Fibroblast of gingiva (primary cell): ENCODE measurements around the gene PARS2.

Experiments
- DNase-seq: peaks from one replicate; pipeline ENCODE4 v3.0.0-alpha.2; 2011; ENCODE audit warnings: low read depth

Gene PARS2

DNA sequence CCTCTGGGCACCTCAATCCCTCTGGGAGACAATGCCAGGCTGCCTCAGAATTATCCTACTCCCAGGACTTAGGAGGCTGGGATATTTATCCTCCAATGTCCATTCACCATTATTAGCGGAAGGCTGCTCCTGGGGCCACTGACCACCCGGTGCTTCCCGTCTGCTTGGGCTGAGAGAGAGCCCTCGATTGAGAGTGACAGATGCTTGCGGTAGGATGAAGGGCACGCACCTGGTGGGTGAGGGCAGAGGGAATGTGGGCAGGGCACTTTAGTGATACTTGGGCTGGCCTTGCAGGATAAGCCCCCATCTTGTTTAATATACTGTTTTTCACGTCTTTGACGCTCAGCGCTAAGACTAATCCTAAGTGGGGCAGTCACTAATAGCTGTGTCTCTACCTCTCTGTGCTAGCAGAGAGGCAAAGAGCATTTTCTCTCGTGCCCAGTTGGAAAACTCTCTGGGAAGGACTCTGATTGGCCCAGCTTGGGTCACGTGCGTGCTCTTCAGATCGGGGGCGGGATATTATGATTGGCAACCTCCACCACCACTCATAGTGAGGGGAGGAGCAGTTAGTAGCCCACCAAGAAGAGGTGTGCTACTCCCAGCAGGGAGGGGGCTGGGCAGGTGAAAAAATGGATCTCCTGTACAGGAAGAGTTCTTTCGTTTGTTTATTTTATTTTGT is 10.6 kb upstream of the PARS2 start:
- no peak for DNase-seq

- no peak for DNase-seq
These were observed 8.6 kb upstream of the PARS2 start for GRCh38 chr1:54772951-54773350.

- DNase-seq: no peak
These were observed 3.8 kb upstream of the PARS2 start for GRCh38 chr1:54768093-54768492.

DNA sequence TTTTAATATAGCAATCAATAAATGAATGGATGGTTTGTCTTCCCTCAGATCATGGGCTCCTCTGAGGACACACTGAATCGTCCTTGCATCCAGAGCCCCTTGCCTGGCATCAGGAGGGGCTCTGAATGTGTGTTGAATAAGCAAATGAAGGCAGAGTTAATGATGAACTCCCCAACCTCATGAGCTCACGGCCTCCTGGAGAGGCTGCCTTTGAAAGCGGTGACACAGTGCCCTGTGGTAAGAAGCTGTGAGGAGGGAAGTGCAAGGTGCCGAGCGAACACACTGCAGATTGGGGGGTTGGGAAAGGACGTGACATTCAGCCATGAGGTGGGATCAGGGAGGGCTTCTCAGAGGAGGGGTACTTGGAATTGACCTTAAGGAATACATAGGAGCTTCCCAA is 3.2 kb upstream of the PARS2 start:
- no peak for DNase-seq

- DNase-seq: no peak
These were observed 2.4 kb upstream of the PARS2 start for GRCh38 chr1:54766726-54767125.

- no peak for DNase-seq
These were observed 719 bp upstream of the PARS2 start for GRCh38 chr1:54764922-54765561.

- no peak for DNase-seq
These were observed 549 bp downstream of the PARS2 start for GRCh38 chr1:54763816-54764132.

DNA sequence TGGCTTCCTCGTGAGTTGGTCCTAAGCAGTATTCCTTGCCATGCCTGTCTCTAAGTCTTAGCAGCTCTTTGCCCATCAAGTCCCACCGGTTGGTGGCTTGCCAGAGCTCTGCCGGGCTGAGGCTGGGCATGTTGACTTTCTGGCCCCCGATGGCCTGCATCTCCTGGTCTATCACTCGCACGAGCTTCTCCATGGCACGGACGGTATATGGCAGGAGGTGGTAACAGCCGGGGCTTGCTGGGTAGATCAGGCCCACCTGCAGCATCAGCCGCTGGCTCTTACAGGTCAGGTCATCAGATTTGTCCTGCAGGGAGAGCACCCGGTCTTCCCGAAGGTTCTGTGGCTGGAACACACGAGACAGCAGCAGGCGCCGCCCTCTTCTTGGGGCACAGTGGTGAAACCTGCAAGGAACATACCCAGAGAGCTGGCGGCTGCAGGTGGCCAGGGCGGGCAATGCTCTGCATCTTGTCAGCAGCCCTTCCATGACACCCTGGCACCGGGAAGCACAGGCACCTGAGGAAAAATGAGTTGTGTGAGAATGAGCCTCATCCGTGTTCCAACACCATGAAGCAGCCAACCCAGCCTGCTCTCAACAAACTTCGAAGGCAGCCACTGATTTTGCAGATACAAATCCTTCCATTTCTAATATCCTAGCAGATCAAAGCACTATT is 5.5 kb downstream of the PARS2 start:
- no peak for DNase-seq

GRCh38 chr1:54757833-54758232 is 6.5 kb downstream of the PARS2 start:
- DNase-seq: no peak

DNA sequence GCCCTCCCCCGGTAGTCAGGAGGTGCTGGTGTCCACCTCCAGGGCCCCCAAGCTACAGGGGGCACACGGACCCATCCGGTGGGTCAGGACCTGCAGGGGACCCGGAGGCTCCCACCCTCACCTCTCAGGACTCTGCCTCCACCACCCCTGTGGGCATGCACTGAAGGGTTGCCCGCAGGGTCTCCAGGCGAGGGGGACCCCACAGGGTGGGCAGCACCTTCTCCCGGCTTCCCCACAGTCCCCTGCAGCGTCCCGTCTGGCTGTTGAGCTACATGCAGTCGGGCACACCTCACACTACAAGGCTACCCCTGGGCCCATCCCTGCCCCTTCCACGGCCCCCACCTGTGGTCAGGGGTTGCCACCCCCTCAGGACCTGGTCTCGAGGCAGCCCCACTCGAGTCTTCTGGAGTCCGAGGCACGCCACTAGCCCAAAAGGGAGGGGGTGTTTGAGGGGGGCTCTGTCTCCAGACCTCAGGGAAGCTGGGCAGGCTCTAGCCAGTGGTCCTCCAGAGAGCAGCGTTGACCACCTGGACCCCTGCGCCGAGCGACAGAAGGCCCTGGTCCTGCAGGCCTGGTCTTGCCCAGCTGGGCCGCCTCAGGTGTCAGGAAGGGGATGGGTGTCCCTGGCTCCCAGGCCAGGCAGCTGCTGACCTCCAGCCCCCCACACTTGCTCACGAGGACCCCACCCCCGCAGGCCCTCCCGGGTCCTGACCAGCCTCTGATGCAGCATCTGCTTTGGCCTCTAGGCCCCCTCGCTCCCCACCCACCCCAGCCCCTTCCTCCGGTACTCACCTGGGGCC is 9.6 kb downstream of the PARS2 start:
- DNase-seq: no peak

DNA sequence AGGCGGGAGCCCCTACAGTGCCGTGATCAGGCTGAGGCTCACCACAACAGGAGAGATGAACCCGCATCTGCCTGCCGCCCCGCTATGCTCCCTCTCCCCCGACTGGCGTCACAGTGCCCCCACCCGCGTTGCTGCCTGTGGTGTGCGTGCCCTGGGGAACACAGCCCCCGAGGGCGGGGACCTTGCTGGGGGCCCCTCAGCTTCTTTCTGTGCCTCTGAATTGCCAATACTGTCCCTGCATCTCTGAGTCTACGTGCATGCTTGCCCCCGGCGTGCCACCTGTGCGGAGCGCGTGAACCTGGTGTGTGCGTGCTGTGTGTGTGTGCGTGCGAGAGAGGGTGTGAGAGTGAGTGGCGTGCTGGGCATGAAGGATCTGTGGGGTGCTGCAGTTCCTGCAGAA is 10.3 kb downstream of the PARS2 start:
- DNase-seq: no peak

DNA sequence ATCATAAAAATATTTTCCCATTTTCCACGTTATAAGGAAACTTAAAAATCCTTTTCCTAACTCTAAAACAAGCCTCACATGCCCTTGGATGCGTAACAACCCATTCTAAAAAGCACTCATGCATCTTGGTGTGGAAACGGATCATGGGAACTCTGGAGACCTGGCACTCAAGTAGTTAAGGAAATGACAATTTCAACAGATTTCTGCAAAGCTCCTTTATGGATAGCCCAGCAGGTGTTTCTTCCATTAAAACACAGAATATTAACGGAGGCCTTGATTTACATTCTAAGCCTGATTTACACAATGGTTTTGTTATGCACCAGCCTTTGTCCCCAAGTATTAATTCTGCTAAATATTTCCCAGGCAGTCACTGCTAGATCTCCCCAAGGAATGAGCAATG is 12.9 kb downstream of the PARS2 start:
- no peak for DNase-seq

- DNase-seq: no peak
These were observed 13.7 kb downstream of the PARS2 start for GRCh38 chr1:54750596-54750995.

DNA sequence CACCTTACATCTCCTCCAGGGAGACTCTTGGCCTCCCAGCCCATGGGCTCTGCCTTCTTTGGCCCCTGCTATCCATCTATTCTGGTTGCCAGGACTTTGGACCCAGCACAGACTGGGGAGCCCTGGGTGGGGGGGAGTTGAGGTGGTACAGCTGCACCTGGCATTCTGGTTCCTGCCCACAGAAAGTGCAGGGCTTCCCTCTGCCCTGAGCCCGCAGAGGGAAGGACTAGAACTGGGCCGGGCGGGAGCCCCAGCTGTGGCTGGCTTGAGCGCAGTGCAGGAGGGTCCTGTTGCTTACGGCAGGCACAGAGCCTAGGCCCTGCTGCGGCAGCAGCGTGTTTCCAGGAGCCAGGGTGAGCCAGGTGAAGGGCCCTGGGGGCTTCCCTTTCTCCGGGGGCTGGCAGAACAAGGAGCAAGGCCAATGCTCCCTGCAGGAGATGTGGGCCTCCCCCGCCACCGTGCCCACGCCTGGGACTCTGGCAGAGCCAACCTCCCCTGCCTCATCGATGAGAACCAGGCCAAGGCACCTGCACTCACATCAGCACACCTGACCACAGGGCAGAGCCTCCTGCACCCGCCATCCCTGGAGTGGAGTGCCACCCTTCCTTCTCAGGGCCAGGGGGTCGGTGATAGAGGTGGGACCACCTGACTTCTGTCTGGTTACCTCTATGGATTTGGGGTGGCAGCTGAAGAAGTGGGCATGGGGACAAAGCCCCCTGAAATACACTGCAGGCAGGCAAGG is 16.1 kb downstream of the PARS2 start:
- DNase-seq: no peak

DNA sequence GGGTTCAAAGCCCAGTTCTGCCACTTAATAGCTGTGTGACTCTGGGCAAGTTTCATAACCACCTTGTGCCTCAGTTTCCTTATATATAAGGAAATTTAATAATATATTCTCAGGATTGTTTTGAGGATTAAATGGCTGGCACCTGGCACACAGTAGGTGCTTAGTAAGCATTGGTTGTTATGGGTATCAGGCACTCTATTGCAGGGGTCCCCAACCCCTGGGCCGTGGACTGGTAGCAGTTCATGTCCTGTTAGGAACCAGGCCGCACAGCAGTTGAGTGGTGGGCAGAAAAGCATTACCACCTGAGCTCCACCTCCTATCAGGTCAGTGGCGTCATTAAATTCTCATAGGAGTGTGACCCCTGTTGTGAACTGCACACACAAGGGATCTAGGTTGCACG is 18.5 kb downstream of the PARS2 start:
- DNase-seq: no peak

GRCh38 chr1:54745274-54745673 is 19.0 kb downstream of the PARS2 start:
- DNase-seq: no peak

- no peak for DNase-seq
These were observed 19.6 kb downstream of the PARS2 start for GRCh38 chr1:54744696-54745095.

DNA sequence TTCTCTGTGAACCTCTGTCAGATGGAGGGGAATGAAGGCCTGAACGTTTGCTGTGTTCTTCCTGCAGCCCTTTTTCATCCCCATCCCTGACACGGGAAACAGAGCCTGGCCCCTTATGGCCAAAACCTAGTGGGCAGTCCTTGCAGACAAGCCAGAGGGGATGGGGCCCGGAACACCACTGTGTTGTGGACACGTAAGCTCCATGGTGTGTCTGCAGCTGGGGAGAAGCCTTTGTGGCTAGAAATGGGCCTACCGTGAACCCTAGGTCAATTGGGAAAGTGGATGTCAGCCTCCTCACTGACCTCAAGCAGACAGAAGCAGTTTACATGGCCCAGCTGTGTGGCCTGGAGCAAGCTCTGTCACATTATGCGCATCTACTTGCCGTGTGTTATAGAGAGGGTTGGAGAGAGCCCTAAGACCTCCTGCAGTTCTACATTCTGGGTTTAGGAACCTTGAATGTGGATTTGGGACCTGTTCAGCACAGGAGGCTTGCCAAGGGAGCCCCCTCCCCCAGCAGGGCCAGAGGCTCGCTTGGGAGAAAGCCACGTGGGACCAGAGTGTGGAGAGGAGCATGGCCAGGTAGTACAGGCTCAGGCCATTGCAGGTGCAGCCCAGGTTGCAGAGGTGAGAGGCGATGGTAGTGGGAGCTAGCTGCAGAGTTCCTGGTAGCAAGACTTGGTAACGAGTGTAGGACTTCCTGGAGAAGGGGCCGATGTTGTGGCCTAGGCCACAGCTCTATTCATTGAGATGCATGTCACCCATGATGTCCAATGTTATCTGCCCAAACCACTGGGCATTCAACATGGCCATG is 20.7 kb downstream of the PARS2 start:
- DNase-seq: no peak

GRCh38 chr1:54742282-54742681 is 22.0 kb downstream of the PARS2 start:
- DNase-seq: no peak

DNA sequence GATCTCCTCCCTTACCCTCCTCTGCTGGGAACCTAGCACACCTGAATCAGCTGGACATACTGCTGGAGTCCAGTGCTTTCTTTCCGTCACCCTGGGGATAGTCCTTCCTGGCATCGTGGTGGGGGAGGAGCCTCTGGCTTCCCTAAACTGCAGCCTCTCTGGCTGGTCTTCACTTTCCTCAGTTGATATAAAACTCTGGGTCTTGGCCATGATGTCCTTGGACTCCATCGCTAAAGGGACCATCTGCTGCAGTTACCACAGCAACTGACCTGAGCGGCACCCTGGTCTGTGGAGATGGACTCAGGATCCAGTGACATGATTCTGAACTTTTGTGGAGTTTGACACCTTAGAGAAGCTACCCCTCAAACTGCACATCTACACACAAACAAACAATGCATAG is 22.8 kb downstream of the PARS2 start:
- no peak for DNase-seq

GRCh38 chr1:54738244-54738643 is 26.1 kb downstream of the PARS2 start:
- DNase-seq: no peak
